IPS-18a (cell line): Measurements from ENCODE around the gene MAST4.

Experiments
- H3K27ac ChIP-seq: one replicate; pipeline ENCODE4 v1.5.1; 2013; ENCODE audit warnings: low read length
- H3K27me3 ChIP-seq: one replicate; pipeline ENCODE4 v1.6.1; 2013; ENCODE audit warnings: mild to moderate bottlenecking, low read length; ENCODE audit not compliant: control insufficient read depth, insufficient read depth
- H3K36me3 ChIP-seq: one replicate; pipeline ENCODE4 v1.6.1; 2013; ENCODE audit warnings: low read depth, low read length; ENCODE audit not compliant: control insufficient read depth
- H3K4me1 ChIP-seq: one replicate; pipeline ENCODE4 v1.6.1; 2013; ENCODE audit warnings: low read depth, low read length; ENCODE audit not compliant: control insufficient read depth
- H3K4me3 ChIP-seq: one replicate; pipeline ENCODE4 v1.5.1; 2013; ENCODE audit warnings: low read length
- H3K9ac ChIP-seq: one replicate; pipeline ENCODE4 v1.6.1; 2013; ENCODE audit warnings: mild to moderate bottlenecking, low read length, moderate library complexity
- H3K9me3 ChIP-seq: one replicate; pipeline ENCODE4 v1.6.1; 2013; ENCODE audit warnings: low read depth, low read length; ENCODE audit not compliant: control insufficient read depth

Gene MAST4

DNA sequence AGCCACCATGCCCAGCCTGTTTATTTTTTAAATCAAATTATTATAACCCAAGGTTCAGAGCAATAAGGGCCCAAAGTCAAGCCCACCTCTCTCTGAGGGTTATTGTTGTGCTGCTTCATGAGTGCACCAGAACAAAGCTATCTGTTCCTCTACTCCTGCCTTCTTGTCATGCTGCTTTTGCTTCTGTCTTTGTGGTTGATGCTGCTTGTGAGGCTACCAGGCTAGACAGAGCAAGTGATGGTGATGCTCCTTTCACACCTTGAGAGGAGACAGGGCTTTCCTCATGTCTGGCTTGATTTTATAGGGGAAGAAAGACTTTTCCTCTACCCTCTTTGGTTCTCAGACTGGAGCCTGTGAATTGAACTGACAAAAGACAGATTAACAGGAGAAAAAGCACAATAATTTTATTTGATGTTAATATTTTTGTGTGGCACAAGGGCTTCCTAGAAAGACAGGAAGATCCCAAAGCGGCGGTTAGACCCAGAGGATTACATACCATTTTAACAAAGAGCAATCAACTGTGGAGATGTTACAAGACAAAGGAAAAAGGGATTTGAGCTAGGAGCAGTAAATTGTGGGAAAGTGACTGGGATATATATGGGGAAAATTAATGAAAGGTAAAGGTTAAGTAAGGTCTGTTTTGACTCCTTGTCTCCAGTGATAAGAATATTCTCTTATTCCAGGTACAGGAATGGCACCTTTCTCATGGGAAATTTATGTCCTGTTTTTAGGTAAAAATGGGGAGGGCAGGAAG, 604.8 kb downstream of the MAST4 start:
- Histone ChIP-seq H3K36me3 (no peaks in the 10 kb centered on the region), H3K9ac (no peak overlapping the region), H3K27ac (no peak overlapping the region), H3K4me3 (no peak overlapping the region), H3K27me3 (no peaks in the 10 kb centered on the region), H3K9me3 (no peaks in the 10 kb centered on the region), H3K4me1 (no peaks in the 10 kb centered on the region)

DNA sequence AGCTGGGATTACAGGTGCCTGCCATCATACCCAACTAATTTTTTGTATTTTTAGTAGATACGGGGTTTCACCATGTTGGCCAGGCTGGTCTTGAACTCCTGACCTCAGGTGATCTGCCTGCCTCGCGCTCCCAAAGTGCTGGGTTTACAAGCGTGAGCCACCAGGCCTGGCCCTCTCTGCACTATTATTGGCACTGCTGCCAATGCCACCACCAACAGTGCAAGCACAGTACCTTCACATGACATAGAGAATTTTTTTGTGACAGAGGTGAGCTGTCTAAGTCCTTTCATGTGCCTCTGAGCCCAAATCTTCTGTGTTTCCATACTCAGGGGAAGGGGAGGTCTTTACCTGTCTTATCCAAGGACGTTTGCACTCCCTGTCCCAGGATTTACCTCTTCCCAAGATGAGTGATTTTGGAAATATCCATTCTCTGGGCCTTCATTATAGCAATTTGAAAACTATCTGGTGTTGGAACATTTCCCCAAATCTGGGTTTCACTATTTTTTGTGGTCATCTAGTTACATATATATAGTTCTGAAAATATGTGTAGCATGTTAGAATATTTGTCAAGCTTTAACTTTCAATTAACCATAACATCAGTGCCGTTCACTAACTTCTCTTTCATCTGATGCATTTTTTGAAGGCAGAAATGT, 605.8 kb downstream of the MAST4 start:
- Histone ChIP-seq H3K9me3 (no peaks in the 10 kb centered on the region), H3K27ac (no peak overlapping the region), H3K4me1 (no peaks in the 10 kb centered on the region), H3K9ac (no peak overlapping the region), H3K36me3 (no peaks in the 10 kb centered on the region), H3K4me3 (no peak overlapping the region), H3K27me3 (no peaks in the 10 kb centered on the region)

DNA sequence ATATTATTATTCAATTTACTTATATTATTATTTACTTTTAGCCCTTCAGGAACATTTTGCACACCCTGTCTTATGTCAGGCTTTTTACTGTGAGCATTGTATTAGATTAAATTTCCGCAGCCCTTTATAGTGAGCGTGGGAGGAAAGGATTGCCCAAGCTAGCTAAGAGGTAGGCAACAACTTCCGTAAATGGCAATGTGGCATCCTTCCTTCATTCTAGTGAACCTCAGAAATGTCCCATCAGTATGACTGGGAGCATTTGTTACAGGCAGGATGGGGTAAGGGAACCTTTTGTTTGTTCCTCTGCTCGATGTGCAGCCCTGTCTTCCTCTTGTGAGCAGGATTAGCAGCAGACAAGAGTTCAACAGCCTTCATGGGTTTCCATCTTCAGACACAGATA, 606.6 kb downstream of the MAST4 start:
- no peaks in the 10 kb centered on the region for H3K36me3 ChIP-seq
- no peak overlapping the region for H3K27ac ChIP-seq
- no peaks in the 10 kb centered on the region for H3K9me3 ChIP-seq
- no peak overlapping the region for H3K4me3 ChIP-seq
- H3K27me3 ChIP-seq, result no peaks in the 10 kb centered on the region
- H3K4me1 ChIP-seq, result no peaks in the 10 kb centered on the region
- no peak overlapping the region for H3K9ac ChIP-seq

DNA sequence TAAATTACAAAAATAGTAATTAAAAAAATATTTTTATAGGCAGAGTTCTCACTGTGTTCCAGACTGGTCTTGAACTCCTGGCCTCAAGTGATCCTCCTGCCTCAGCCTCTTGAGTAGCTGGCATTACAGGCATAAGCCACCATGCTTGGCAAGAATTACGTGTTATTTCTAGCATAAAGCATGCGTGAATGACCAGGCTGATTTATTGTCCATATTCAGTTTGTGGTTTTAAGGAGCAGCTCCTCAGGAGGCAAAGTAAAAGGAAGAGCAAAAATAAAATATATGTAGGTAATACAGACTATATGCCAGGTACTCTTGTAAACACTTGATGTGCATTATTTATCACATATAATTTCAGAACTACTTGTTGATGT, 607.5 kb downstream of the MAST4 start:
- H3K9ac ChIP-seq, result no peak overlapping the region
- H3K4me1 ChIP-seq, result no peaks in the 10 kb centered on the region
- H3K36me3 ChIP-seq, result no peaks in the 10 kb centered on the region
- no peak overlapping the region for H3K27ac ChIP-seq
- no peaks in the 10 kb centered on the region for H3K9me3 ChIP-seq
- H3K4me3 ChIP-seq, result no peak overlapping the region
- no peaks in the 10 kb centered on the region for H3K27me3 ChIP-seq

DNA sequence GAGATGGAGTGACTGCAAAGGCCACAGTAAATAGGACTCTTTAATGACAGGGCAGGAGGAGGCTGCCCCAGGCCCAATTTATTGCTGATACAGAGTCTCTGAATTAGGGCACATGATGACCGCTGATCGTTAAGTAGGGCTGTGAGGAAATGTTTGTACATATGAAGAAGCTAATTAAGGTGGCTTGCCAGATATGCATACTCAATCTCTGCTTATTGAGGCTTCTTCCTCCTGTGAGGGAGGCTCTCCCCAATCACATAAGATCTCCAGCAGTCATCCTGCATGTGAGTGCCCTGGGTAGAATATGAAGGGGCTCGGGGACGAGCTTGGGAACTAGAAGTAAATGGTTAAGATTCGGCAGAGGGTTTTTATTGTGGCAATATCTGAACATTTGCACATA, 608.6 kb downstream of the MAST4 start:
- Histone ChIP-seq H3K4me1 (no peaks in the 10 kb centered on the region), H3K9ac (no peak overlapping the region), H3K9me3 (no peaks in the 10 kb centered on the region), H3K27ac (no peak overlapping the region), H3K4me3 (no peak overlapping the region), H3K36me3 (no peaks in the 10 kb centered on the region), H3K27me3 (no peaks in the 10 kb centered on the region)

DNA sequence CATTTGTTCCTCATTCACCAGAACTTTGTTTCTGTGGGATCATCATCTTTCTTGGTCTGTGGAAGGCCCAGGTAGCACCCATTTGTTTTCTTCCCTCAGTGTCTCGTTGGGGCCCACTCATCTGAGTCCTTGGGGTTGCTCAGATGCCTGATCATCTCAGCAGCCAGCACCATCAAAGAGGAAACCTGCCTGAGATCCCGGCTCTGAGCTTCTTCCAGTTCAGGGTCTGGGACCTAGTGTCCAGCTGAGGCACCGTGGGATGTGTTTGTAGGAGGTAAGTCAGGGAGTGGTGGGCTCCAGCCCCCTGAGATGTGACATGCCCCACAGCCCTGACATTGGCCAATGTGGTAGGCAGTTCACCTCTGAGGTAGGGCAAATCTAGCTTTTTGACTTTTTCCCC, 609.8 kb downstream of the MAST4 start:
- Histone ChIP-seq H3K9ac (no peak overlapping the region), H3K9me3 (no peaks in the 10 kb centered on the region), H3K4me3 (no peak overlapping the region), H3K4me1 (no peaks in the 10 kb centered on the region), H3K27me3 (no peaks in the 10 kb centered on the region), H3K27ac (no peak overlapping the region), H3K36me3 (no peaks in the 10 kb centered on the region)

DNA sequence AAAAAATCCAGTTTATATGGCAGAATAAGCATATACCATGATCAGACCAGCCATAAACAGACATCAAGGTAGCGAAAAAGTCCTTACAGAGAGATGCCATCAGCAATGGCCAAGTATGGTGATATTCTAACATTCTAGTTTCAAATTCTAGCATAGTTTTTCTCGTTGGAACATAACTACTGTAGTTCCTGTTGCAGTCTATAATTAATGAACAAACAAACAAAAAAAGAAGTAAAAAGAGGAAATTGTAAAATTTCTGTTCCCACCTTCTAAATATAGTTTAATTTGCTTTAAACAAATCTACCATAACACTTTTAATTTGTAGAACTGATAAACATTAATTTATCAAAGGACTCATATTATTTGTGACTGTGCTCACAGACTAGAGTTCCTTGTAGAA, 610.3 kb downstream of the MAST4 start:
- H3K9ac ChIP-seq, result no peak overlapping the region
- no peak overlapping the region for H3K27ac ChIP-seq
- no peak overlapping the region for H3K4me3 ChIP-seq
- H3K36me3 ChIP-seq, result no peaks in the 10 kb centered on the region
- H3K27me3 ChIP-seq, result no peaks in the 10 kb centered on the region
- H3K9me3 ChIP-seq, result no peaks in the 10 kb centered on the region
- H3K4me1 ChIP-seq, result no peaks in the 10 kb centered on the region

DNA sequence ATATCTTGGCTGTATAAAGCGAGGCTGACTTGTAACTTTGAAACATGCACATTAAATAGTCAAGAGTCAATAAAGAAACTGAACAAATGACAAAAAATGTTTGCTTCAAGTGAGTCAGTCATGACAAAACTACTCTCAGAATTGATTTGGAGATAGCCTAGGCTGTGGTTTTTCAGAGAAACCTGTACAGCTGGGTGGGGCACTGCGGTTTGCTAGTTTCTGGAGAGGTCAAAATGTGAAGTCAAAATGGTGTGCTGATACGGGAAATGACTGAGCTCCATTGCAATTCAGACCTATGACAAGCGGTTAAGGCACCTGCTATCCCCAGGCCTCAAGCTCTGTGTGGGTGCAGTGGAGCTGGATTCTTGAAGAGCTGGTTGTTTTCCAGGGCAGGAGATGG, 610.7 kb downstream of the MAST4 start:
- Histone ChIP-seq H3K9ac (no peak overlapping the region), H3K27ac (no peak overlapping the region), H3K27me3 (no peaks in the 10 kb centered on the region), H3K4me1 (no peaks in the 10 kb centered on the region), H3K9me3 (no peaks in the 10 kb centered on the region), H3K36me3 (no peaks in the 10 kb centered on the region), H3K4me3 (no peak overlapping the region)

DNA sequence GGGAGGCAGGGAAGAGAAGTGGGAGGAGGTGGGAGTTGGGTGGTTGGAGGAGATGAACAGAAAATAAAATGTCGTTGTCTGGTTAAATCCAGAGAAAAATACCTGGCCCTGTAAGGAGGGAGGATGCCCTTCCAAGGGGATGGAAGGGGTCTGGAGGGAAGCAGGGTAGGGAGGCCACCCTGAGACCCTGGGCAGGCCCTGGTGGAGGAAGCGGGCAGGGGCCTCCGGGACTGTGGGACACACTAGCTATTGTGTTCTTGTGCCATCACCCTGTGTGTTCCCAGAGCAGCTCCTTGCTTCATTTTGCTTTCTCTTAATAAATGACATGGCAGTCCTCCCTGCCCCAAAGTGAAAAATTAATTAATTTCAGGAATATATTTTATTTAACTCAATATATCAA, 612.2 kb downstream of the MAST4 start:
- Histone ChIP-seq H3K27ac (no peak overlapping the region), H3K4me1 (no peaks in the 10 kb centered on the region), H3K4me3 (no peak overlapping the region), H3K9ac (no peak overlapping the region), H3K9me3 (no peaks in the 10 kb centered on the region), H3K36me3 (no peaks in the 10 kb centered on the region), H3K27me3 (no peaks in the 10 kb centered on the region)

DNA sequence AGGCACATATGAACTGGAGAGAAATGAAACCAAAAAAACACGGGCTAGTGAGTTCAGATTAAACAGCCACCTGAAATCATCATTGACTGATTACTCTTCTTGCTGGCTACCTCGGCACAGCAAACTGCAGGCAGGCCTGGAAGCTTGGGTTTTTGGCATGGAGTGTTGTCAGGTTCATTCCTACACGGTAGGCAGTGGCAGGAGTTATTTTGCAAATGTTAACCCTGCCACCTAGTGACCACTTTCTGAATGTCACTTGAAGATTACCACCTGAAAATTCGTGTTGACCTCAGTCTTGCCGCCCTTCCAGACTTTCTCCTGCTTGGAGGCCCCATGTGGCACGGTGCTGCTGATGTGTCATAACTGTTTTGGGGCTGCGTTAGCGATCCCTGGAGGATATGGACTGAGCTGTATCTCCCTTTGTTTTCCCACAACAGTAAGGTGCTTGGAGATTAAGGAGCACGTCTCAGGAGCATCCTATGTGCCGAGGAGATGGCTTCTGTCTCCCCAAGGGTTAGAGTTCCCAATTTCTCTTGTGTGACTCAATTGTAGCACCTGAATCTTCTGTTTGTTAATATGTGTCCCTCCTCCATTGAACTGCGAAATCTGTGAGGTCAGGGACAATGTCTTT, 613.1 kb downstream of the MAST4 start:
- Histone ChIP-seq H3K9ac (no peak overlapping the region), H3K4me1 (no peaks in the 10 kb centered on the region), H3K9me3 (no peaks in the 10 kb centered on the region), H3K27me3 (no peaks in the 10 kb centered on the region), H3K4me3 (no peak overlapping the region), H3K27ac (no peak overlapping the region), H3K36me3 (no peaks in the 10 kb centered on the region)

DNA sequence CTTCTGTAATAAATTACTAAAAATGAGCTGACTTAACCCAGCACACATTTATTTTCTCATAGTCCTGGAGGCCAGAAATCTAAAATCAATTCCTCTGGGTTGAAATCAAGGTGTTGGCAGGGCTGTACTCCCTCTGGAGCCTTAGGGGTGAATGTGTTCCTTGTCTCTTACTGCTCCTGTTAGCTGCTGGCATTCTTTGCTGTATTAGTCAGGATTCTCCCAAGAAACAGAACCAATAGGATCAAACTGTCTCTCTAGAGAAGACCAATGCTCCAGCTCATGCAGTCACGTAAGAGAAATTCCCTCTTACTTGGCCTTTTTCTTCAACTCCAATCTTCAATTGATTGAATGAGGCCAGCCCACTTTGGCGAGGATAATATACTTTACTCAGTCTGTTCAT, 615.7 kb downstream of the MAST4 start:
- Histone ChIP-seq H3K4me3 (no peak overlapping the region), H3K27me3 (no peaks in the 10 kb centered on the region), H3K9me3 (no peaks in the 10 kb centered on the region), H3K27ac (no peak overlapping the region), H3K9ac (no peak overlapping the region), H3K4me1 (no peaks in the 10 kb centered on the region), H3K36me3 (no peaks in the 10 kb centered on the region)

DNA sequence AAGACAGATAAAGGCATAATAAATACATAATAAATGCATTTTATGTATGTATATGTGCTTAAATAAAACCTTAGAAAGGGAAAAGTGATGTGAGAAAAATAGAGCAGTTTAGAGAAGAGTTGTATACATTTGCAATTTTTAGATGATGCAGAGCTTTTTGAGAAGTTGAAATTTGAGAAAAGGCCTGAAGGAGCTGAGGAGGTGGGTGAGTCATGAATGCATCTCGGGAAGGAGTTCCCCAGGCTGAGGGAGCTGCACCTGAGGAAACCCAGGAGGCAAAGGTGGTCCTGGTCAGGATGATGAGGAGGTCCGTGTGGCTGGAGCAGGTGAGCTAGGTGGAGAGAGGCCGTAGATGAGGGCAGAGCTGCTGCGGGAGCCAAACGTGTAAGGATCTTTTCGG, 617.8 kb downstream of the MAST4 start:
- Histone ChIP-seq H3K9ac (no peak overlapping the region), H3K27me3 (no peaks in the 10 kb centered on the region), H3K4me3 (no peak overlapping the region), H3K9me3 (no peaks in the 10 kb centered on the region), H3K27ac (no peak overlapping the region), H3K4me1 (no peaks in the 10 kb centered on the region), H3K36me3 (no peaks in the 10 kb centered on the region)
